GM21825 (cell line): ENCODE data around the gene BLACAT1.

Source experiments
- ATAC-seq: cut with Tn5 transposase; IDR thresholded peaks from one replicate; pipeline ENCODE4 v1.9.1; 2021; ENCODE audit warnings: mild to moderate bottlenecking, moderate library complexity; ENCODE audit not compliant: unreplicated experiment

Gene BLACAT1

DNA sequence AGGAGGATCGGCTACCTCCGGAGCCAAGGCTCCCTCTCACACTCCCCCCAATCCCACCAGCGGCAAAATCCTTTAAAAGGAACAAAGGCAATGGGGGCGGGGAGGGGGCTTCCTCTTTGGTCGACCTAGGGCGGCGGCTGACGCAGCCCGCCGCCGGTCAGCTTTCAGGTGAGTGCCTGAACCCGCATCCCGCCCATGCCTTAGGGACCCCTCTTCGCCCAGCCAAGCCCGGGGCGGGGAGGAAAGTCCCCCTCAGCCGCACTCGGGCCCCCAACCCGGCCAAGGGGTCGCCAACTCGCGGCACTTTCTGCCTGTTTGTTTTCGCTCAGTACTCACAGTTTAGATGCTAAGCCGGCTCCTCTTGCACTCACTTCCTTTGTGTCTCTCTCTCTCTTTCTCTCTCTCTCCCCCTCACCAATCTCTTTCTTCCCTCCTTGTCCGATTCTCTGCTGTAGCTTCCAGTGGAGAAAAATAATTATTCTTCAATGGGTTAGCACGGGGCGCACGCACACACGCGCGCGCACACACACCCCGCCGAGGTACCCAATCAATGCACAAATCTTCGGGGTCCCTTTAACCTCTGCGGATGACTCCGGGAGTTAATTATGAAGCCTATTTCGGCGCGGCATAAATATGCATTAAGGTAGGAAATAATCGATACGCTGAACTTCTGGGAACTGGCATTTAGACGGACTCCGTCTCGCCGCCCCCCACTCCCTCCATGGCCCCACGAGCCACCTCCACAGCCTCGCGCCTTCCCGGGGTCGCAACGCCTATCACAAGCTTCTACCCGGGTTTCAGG lies at the start of gene BLACAT1:
BLACAT1 (minus strand) TSS at position 465 of the 802 bp plus-strand sequence.
- no peak for ATAC-seq

DNA sequence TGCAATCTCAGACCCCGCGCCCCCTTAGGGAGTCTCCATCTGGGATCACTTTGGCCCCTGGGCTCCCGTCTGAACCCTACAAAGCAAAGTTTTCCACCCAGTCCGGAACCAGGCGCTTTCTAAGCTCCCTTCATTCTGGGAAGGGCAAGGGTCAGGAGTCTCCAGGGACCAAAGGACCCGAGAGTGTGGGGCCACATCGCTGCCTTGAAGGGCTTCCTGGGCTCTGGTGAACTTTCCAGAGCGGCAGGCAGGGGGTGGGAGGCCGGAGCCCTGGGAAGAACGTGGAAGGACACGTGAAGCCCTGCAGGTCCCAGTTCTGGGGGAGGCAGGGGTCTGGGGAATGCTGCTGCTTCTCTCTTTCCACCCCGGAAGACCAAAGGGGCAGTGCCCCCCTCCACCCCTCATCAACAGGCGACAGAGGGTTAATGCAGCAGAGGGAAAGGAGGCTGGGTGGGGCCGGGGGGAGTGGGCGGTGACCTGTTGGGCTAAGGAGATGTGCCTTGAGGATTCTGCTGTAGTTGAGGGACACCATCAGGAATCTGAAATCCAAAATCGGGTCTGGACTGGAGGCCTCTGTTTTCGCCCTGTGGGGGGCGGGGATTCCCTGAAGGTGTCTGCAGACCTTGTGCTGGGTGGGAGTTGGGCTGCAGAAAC lies 49.4 kb upstream of the BLACAT1 start:
- ATAC-seq = no peak

DNA sequence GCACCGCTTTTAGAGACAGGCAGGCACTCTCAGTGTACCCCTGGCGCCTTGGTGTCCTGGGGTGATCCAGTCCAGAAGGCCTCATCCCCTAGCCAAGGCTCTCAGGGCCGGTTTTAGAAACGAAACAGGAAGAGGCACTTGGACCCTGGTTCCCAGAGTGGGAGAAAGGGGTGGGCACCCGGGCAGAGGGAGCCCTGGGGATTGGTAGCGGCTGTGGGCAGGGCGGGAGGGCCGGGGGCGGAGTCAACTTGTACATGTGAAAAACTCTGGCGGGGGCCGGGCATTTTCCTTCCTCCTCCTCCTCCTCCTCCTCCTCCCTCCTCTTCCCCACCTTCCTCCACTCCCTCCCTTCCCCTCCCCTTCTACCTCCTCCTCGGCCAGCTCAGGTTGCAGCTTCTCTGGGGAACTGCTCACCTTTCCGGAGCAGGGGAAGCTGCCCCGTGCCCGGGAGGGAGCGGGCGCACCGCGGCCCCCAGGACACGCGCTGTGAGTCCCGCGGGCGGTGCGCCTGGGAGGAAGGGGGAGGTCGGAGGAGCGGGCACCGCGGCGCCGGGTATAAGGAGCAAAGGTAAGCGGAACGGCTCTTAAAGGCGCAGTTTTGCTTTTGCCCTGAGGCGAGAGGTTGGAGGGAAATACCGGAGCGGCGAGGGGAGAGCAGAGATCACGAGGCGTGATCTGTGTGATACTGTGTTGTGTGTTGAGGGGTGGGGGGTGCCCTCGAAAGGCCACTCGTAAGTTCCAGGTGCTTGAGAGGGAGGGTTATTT lies 48.6 kb upstream of the BLACAT1 start, which contains the start of gene CDK18:
CDK18 (plus strand) TSS at position 359 of the 765 bp plus-strand sequence. CDS start 18,499 bp downstream, outside the sequence.
- no peak for ATAC-seq

DNA sequence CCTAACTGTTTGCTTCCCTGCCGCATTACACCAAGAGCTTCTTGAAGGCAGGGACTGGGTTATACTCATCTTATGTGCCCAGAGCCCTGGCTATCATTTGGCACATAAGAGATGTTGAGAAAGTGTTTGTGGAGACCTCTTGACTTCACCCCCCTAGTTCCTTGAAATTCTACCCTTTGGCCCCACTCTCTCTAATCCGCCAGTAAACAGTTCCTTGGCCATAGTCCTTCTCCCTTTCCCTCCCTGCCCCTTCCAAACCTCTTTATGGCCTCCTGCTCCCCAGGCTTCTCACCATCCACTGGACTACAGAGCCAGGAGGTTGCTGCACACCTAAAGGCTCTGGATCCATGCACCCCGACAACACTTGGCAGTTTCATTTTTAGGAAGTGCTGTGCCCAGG lies 47.1 kb upstream of the BLACAT1 start:
- no peak for ATAC-seq

DNA sequence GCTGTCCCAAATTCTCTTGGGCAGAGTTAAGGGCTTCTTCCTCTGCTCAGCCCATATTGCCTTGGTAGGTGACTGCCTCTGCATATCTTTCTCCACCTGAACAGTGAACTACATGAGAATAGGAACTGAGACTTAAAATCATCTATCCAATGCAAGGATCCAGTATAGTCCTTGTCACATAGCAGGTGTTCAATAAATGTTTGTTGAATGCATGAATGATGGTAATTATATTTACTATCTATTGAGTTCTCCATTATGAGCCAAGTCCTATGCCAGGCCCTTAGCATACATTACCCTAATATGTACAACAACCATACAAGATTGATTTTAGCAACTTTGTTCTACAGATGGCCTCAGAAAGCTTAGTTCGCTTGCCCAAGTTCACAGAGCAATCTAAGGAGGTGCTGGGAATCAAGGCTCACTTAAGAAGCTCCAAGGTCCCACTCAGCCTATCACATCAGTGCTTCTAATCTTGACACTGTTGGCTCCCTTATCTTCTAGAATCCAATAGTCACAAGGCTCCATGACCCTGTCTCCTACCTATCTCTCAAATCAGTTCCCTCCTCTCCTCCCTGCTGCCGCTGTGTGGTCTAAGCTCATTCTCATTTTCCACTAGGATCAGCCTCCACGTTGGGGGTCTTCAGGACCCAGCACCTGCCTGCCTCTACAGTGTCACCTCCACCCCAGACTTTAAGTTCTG lies 46.4 kb upstream of the BLACAT1 start:
- ATAC-seq = no peak

DNA sequence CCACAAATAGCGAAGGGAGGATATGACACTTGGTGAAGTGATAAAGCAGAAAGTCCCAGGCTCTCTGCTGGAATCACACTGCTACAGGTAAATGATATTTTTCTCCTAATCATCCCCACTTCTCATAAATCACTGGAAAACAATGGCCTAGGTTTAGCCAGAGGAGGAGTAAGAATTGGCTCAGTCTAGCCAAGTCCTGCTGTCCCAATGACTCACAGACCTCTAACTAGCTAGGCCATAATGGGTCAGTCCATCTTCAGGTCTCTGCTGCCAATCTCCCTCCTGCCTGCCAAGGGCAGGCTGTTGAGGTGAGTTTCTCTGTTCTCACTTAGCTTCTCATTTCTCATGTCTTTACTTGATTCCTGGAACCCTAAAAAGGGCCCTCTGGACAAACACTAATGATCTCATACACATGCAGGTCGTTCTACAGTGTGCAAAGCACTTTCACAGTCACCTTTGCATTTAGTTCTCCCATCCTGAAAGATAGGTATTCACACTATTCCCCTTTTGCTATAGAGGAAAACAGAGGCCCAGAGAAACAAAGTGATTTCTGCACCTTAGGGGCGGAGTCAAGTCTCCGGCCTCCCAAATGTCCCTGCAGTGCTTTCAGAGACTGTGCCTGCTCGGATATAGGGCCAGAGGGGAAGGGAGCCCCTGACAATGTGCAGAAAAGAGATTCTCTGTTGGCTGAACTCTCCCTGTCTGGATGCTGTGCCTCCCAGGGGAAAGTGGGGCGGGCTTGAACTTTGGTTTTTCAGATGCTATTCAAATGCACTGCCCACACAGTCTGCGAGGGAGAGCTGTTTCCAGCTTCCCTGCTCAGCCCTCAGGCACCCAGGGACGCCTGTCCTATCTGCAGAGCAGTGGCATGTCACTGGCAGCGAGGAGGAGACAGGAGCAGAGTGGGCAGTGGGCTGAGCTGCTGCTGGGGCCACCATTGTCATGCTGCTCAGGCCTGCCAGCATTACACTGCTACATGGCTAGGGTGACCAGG lies 44.7 kb upstream of the BLACAT1 start:
- ATAC-seq = no peak

DNA sequence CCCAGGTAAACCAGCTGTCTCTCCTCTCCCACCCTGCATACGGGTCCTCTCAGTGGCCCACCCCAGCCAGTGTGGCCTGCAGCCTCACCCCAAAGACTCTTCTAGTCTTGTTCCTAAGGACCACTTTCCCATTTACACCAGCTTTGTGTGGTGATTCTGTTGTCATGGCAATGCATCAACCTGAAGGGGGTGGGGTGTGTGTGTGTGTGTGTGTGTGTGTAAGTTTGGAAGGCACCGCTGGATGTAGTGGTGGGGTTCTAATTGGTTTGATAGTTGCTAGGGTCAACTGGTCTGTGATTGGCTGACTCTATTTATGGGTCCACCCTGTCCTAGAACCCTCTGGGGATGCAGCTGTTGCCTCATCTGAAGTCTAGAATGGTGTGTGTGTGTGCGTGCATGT lies 43.9 kb upstream of the BLACAT1 start:
- ATAC-seq = no peak

DNA sequence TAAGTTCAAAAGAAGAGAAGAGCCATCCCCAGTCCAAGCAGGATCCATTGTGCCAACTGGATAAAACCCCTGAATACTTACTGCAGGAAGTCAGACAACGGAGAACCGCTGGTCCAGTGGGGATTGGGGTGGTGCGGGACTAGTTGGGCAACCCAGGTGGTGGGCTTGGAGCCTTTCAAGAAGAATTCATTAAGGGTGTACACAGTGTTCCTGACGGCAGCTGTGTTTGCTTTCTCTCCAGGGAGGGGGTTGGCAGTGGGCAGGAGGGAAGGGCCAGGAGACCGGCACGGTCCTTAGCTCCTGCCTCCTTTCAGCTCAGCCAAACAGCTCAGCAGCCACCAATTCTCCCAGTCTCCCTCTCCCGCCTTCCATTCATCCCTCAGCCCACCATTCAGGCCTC lies 41.5 kb upstream of the BLACAT1 start:
- no peak for ATAC-seq

DNA sequence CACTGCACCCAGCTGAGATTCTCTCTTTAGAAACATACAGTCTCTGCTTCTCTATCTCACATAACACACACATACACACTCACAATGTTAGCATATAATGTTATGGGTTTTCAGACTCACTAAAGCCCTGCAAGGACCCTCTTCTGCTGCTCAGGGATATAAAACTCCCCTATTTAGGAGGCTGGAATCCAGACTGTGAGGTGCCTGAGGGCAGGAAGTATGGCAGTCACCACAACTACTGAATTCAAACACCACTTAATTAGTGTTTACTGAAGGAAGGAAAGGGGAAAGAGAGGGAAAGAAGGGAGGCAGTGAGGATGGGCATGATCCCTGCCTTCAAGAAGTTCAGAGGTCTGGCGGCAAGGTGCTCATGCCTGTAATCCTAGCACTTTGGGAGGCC lies 40.8 kb upstream of the BLACAT1 start:
- ATAC-seq = no peak

DNA sequence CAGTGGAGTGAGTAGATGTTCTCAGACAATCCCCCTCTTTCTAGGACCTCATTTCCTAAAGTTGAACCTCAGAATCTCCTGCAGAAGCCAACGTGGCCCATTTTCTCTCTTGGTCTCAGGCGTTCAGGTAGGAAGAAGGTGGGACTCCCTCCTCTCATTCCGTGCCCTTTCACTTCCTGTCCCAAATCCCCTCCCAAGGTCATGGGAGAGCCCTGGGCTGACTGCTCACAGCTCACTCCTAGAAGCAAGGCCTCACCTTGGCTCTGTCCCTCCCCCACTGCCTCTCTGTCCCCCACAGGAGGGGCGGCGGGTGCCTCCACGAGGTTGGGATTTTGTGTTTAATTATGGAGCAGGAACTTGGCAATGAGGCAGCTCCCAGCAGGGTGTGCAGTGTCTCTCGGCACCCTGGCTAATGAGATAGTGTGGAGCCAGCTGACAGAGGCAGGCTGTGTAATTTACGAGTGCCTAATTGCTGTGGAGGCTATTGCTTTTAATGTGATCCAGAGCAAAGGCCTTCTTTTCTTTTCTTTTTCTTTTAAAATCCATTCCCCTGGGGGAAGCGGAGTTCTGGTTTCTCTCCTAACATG lies 39.5 kb upstream of the BLACAT1 start:
- no peak for ATAC-seq

DNA sequence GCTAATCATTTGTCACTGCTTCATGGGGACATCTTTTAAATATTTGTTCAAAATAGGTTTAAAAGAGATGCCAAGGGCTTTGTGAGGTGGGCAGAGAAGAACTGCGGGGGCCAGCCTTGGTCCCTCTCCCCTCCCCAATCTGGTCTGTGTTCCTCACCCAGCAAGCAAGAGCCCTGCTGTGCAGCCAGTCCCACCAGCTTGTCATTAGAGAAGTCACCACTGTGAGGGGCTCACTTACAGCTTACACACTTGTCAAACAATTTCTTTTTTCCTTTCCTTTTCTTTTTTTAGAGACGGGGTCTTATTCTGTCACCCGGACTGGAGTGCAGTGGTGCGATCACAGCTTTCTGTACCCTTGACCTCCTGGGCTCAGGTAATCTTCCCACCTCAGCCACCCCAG lies 38.3 kb upstream of the BLACAT1 start:
- ATAC-seq = no peak

DNA sequence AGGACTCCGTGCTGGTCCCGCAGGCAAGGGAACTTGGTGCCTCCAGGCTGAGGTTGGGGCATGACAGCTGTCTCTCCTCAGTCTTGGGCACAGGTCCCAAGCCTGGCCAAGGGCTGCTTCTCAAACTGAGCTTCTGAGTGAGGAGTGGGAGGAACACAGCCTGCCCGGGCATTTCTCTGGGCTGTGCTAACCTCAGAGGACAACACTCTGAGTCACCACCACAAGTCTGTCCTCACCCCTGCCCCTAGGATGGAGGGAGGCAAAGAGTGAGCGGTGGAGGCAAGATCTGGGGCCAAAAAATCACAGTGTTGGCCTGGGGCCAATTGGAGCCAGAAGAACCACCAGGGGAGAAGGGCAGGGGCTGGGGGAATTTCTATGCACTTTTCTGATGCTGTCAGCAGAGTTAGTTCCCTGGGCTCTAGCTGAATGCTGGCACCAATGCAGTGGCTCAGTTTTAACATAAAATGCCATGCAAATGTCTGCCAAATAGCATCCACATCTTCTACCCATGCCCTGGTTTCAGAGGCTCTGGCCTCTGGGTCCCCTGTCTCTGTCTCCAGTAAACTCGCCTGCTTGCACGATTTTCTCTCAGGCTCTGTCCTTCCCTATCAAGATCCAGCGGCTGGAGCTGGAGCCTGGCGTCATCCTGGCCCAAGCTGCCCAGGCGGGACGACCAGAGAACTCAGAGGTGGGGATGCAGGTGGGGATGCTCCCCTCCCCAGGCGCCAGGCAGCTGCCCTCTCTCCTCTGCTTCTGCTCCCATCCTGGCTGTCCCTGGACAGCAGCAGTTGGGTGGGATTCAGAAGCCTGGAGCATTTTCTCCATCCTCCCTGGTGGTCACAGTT lies 37.6 kb upstream of the BLACAT1 start:
- no peak for ATAC-seq

DNA sequence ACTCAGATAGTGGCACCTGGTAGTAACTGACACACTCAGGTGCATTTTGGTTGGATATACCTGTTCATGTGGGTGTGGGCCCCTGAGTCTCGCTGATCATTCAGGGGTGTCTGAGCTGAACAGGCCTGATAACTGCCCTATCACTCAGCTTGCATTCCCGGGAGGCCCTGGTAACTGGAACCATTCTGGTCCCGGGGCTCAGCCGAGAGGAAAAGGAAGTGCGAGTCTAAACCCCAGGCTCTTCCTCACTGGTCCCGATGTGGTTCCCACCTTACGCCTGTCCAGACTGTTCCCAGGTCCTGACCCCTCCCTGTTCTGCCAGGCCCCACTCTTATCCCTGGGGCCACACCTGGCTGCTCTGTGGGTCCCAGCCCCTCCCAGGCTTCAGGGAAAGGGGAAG lies 36.9 kb upstream of the BLACAT1 start:
- no peak for ATAC-seq

DNA sequence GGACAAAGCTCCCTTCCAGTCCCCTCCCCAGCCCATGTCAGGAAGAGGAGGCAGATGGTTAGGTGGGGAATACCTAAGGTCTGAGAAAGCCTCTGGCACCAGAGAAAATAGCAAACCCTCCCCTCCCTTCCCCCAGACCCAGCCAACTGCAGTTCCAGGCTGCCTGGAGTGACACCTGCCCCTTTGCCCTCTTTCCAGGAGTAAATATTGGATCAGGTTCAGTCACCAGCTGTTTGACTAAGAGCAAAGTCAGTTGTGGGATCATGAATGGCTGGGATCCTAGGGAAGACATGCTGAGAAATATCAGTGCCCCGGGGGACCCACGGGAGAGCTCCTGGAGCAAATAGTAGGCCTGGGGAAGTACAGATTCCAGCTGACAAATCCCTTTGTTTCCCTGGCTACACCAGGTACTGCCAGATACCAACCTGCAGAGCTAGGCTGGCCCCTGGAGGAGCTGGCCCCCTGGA lies 36.4 kb upstream of the BLACAT1 start:
- no peak for ATAC-seq

DNA sequence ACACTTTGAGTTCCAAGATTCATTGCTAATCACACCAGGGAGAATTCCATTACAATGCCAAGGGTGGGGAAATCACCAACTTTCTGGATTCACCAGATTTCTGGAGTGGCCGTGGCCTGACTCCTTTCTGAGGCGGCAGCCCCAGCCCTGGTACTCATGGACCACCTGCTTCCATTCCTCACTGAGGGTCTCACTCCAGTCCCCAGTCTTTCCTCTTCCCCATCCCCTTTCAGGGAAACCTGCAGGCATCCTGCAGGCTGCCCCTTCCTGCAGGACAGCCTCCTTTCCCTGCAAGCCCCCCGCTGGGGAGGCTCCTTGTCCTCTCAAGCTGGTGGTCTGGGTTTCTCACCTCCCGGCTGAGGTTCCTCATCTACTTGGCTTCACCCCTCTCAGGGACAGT lies 35.9 kb upstream of the BLACAT1 start:
- no peak for ATAC-seq

DNA sequence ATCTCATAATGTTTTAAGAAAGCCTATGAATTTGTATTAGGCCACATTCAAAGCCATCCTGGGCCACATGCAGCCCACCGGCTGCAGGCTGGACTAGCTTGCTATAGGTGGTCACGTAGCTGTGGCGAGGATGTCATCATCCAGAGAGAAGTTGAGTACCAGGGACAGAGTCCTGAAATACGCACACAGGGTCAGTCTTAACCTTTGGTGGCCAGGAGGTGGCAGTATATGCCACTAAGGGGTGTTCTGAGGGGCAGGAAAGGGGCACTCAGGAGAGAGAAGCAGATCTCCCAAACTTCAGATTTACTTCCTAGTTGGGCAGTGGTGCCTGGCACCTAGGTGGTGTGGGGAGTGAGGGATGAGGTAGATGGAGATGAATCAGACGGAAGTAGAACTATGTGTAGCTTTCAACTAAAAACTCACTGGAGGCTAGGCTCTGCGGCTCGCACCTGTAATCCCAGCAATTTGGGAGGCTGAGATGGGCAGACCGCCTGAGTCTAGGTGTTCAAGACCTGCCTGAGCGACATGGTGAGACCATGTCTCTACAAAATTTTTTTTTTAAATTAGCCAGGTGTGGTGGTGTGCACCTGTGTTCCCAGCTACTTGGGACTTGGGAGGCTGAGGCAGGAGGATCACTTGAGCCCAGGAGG lies 32.4 kb upstream of the BLACAT1 start:
- no peak for ATAC-seq

DNA sequence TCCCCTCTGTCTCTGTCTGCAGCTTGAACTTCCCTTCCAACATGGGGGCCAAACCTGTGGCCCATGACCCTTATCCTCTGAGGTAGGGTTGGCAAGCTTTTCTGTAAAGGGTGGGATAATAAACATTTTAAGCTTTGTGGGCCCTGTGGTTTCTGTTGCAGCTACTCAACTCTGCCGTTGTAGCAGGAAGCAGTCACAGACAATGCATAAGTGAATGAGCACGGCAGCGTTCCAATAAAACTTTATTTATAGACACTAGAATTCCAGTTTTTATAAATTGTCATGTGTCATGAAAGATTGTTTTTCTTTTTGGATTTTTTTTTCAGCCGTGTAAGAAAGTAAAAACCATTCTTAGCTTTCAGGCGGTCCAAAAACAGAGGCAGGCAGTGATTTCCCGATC lies 30.4 kb upstream of the BLACAT1 start:
- ATAC-seq = no peak
